Neural cell (in vitro differentiated cells): ENCODE data around the gene NAA11.

ENCODE experiments used
- CTCF ChIP-seq: fragments of 450-650 bp; IDR thresholded peaks from 2 replicates; pipeline ENCODE4 v1.5.1; 2014; ENCODE audit warnings: antibody characterized with exemption, mild to moderate bottlenecking, moderate library complexity; ENCODE audit not compliant: poor library complexity, severe bottlenecking
- EP300 ChIP-seq: fragments of 450-650 bp; conservative IDR thresholded peaks from 2 replicates; pipeline ENCODE4 v1.6.1; 2014; ENCODE audit warnings: antibody characterized with exemption, mild to moderate bottlenecking, moderate library complexity; ENCODE audit not compliant: poor library complexity, severe bottlenecking

- TF ChIP-seq CTCF = no peak
- TF ChIP-seq EP300 = no peak
Observed at GRCh38 chr4:79288185-79288584, 37.7 kb downstream of the NAA11 start.
